Measurements from ENCODE around the gene ARID3A.

The ARID3A gene

DNA sequence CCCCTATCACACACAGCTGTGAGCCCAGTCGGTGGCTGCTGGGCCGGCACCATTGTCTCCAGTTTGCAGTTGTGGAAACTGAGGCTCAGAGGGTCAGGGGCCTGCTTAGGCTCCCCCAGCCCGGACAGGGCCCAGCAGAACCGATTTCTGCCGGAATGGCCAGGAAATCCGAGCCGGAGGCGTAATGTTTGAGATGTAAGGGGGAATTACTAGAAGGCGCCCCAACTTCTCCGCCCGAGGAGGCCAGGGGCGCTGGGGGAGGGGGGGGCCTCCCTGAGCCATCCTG lies 7.7 kb upstream of the ARID3A start:
- no peak overlapping the region for H2AFZ ChIP-seq (ENCODE audit: low read length)
- H3K4me3 ChIP-seq (ENCODE audit: low read length, poor library complexity, severe bottlenecking), result no peak overlapping the region
- no peaks in the 10 kb centered on the region for H3K27me3 ChIP-seq (ENCODE audit: insufficient read depth, low read length, poor library complexity, severe bottlenecking)

GRCh38 chr19:918481-919198 lies 7.2 kb upstream of the ARID3A start:
- H3K9me2 ChIP-seq (replicated peaks; ENCODE audit: low read depth, low read length), result no peaks in the 10 kb centered on the region

More for the DNA sequence above, 7.7 kb upstream of the ARID3A start:
- H4K20me1 ChIP-seq (ENCODE audit: insufficient read depth, low read length, poor library complexity, severe bottlenecking), result no peaks in the 10 kb centered on the region
- peaks cover 6% of the 10 kb centered on the region; the same call in 1 of the 2 replicates for H3K79me2 ChIP-seq (ENCODE audit: insufficient read depth, low read length)
- H3K4me1 ChIP-seq (ENCODE audit: insufficient read depth, low read length, poor library complexity, severe bottlenecking), result peaks cover 8% of the 10 kb centered on the region
- TF ChIP-seq CTCF (conservative IDR thresholded peaks at IDR 0.05; ENCODE audit: low read length), result no peak
- no peaks in the 10 kb centered on the region for H3K36me3 ChIP-seq (ENCODE audit: insufficient read depth, low read length)
- H3F3A ChIP-seq (ENCODE audit: low read depth), result peaks cover 2% of the 10 kb centered on the region; the same call in 1 of the 2 replicates
- no peaks in the 10 kb centered on the region for H3K9me3 ChIP-seq (ENCODE audit: insufficient read depth, low read depth, low read length)
- no peak overlapping the region for H3K4me2 ChIP-seq (ENCODE audit: low read depth, low read length, poor library complexity, severe bottlenecking)
- no peak overlapping the region for H3K9ac ChIP-seq (ENCODE audit: low read depth, low read length, poor library complexity, severe bottlenecking)
- no peaks in the 10 kb centered on the region for H3K9me2 ChIP-seq (replicated peaks; ENCODE audit: low read depth, low read length)

GRCh38 chr19:919199-920050 lies 6.4 kb upstream of the ARID3A start:
- no peaks in the 10 kb centered on the region for H3K9me2 ChIP-seq (replicated peaks; ENCODE audit: low read depth, low read length)
- H2AFZ ChIP-seq (ENCODE audit: low read length), result no peak overlapping the region
- no peaks in the 10 kb centered on the region for H3K79me2 ChIP-seq (ENCODE audit: insufficient read depth, low read length)
- H3K36me3 ChIP-seq (ENCODE audit: insufficient read depth, low read length), result no peaks in the 10 kb centered on the region
- H3K9ac ChIP-seq (ENCODE audit: low read depth, low read length, poor library complexity, severe bottlenecking), result no peak overlapping the region
- H3F3A ChIP-seq (ENCODE audit: low read depth), result peaks cover 2% of the 10 kb centered on the region; the same call in 1 of the 2 replicates
- H3K4me1 ChIP-seq (ENCODE audit: insufficient read depth, low read length, poor library complexity, severe bottlenecking), result peaks cover 2% of the 10 kb centered on the region
- H3K4me3 ChIP-seq (ENCODE audit: low read length, poor library complexity, severe bottlenecking), result no peak overlapping the region
- H3K9me3 ChIP-seq (ENCODE audit: insufficient read depth, low read depth, low read length), result no peaks in the 10 kb centered on the region
- TF ChIP-seq CTCF (conservative IDR thresholded peaks at IDR 0.05; ENCODE audit: low read length) (no peak), EZH2phosphoT487 (IDR thresholded peaks at IDR 0.05; ENCODE audit: borderline replicate concordance) (no peak)
- no peak overlapping the region for H3K4me2 ChIP-seq (ENCODE audit: low read depth, low read length, poor library complexity, severe bottlenecking)
- no peaks in the 10 kb centered on the region for H4K20me1 ChIP-seq (ENCODE audit: insufficient read depth, low read length, poor library complexity, severe bottlenecking)
- no peaks in the 10 kb centered on the region for H3K27me3 ChIP-seq (ENCODE audit: insufficient read depth, low read length, poor library complexity, severe bottlenecking)

More at GRCh38 chr19:918481-919198, 7.2 kb upstream of the ARID3A start:
- H3K36me3 ChIP-seq (ENCODE audit: insufficient read depth, low read length), result no peaks in the 10 kb centered on the region
- H3K4me1 ChIP-seq (ENCODE audit: insufficient read depth, low read length, poor library complexity, severe bottlenecking), result peaks cover 4% of the 10 kb centered on the region
- no peak overlapping the region for H3K4me3 ChIP-seq (ENCODE audit: low read length, poor library complexity, severe bottlenecking)
- H3K27me3 ChIP-seq (ENCODE audit: insufficient read depth, low read length, poor library complexity, severe bottlenecking), result no peaks in the 10 kb centered on the region
- H3K9ac ChIP-seq (ENCODE audit: low read depth, low read length, poor library complexity, severe bottlenecking), result no peak overlapping the region
- peaks cover 1% of the 10 kb centered on the region; the same call in 1 of the 2 replicates for H3K79me2 ChIP-seq (ENCODE audit: insufficient read depth, low read length)
- H2AFZ ChIP-seq (ENCODE audit: low read length), result no peak overlapping the region
- peaks cover 2% of the 10 kb centered on the region; the same call in 1 of the 2 replicates for H3F3A ChIP-seq (ENCODE audit: low read depth)
- no peaks in the 10 kb centered on the region for H4K20me1 ChIP-seq (ENCODE audit: insufficient read depth, low read length, poor library complexity, severe bottlenecking)
- no peaks in the 10 kb centered on the region for H3K9me3 ChIP-seq (ENCODE audit: insufficient read depth, low read depth, low read length)
- H3K4me2 ChIP-seq (ENCODE audit: low read depth, low read length, poor library complexity, severe bottlenecking), result no peak overlapping the region
- TF ChIP-seq CTCF (conservative IDR thresholded peaks at IDR 0.05; ENCODE audit: low read length), result no peak
- TF ChIP-seq EZH2phosphoT487 (IDR thresholded peaks at IDR 0.05; ENCODE audit: borderline replicate concordance), result no peak

Data from Loucy (cell line).